ENCODE results near the gene CNGA4. TPM values are rescaled to one million over a fixed set of nuclear protein-coding genes. Genes with fewer than 3 reads are reported as not detected.

The CNGA4 gene
- total RNA-seq, 1 experiment from 2014 or later, result 0.27 TPM

DNA sequence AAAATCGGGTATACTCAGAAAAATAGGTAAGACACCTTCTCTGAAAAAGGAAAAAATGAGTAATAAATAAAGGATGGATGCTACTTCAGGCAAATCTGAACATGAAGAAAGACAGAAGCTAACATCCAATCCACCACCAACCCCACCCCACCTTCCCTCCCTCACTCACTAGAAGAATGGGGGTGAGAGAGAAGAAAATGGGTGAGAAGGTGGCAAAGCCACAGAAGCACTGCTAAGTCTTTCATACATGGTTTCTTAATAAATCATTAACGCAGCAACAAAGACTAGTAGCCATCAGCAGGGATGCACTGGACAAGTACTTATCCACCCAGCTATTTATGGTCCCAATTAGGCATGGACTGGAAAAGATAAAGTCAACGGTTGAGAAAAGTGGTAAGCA is 10.4 kb upstream of the CNGA4 start:
- no peaks in the 10 kb centered on the region for H3K9me3 ChIP-seq (ENCODE audit: control insufficient read depth in 1 of 2, insufficient read depth in 1 of 2, low read depth in 1 of 2, low read length in 2 of 2)
- ATAC-seq (no peak), DNase-seq (ENCODE audit: low read depth, low spot score) (no peak)
- POLR2A ChIA-PET, result no interaction called here
- RAD21 ChIA-PET (ENCODE audit: low non-redundant PET in 1 of 2, low total read pairs in 2 of 2, uncharacterized antibody in 2 of 2, unreplicated experiment in 2 of 2), result no interaction called here
- intact Hi-C loops (cut with micrococcal nuclease), result no loop called here
- peaks cover 87% of the 10 kb centered on the region for H3K79me2 ChIP-seq (ENCODE audit: insufficient read depth, low read length)
- H4K20me1 ChIP-seq (ENCODE audit: insufficient read depth), result no peaks in the 10 kb centered on the region
- CTCF ChIA-PET, result no interaction called here
- BruUV-seq (replicated peaks), result no TSS peak
- TF ChIP-seq, protein P1, sequence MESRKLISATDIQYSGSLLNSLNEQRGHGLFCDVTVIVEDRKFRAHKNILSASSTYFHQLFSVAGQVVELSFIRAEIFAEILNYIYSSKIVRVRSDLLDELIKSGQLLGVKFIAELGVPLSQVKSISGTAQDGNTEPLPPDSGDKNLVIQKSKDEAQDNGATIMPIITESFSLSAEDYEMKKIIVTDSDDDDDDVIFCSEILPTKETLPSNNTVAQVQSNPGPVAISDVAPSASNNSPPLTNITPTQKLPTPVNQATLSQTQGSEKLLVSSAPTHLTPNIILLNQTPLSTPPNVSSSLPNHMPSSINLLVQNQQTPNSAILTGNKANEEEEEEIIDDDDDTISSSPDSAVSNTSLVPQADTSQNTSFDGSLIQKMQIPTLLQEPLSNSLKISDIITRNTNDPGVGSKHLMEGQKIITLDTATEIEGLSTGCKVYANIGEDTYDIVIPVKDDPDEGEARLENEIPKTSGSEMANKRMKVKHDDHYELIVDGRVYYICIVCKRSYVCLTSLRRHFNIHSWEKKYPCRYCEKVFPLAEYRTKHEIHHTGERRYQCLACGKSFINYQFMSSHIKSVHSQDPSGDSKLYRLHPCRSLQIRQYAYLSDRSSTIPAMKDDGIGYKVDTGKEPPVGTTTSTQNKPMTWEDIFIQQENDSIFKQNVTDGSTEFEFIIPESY (IDR thresholded peaks at IDR 0.05; ENCODE audit: extremely low read depth, insufficient replicate concordance, low read length), result no peak
- TF ChIP-seq, protein P2, sequence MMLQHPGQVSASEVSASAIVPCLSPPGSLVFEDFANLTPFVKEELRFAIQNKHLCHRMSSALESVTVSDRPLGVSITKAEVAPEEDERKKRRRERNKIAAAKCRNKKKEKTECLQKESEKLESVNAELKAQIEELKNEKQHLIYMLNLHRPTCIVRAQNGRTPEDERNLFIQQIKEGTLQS (IDR thresholded peaks at IDR 0.05), result no peak
- no peak for TF ChIP-seq ZNF274 (IDR thresholded peaks at IDR 0.05; ENCODE audit: low read depth, low read length)
- H3K27ac ChIP-seq (ENCODE audit: low read depth, low read length), result no peak overlapping the region
- H2AFZ ChIP-seq (ENCODE audit: low read depth, low read length, poor library complexity, severe bottlenecking), result no peak overlapping the region
- no peaks in the 10 kb centered on the region for H3K27me3 ChIP-seq (ENCODE audit: insufficient read depth, low read length)
- H3K4me2 ChIP-seq (ENCODE audit: low read length), result no peak overlapping the region
- peaks cover 0 to 7% of the 10 kb centered on the region in 2 experiments; a peak in 2 of 4 replicates for H3K4me1 ChIP-seq (ENCODE audit: control insufficient read depth in 1 of 2, insufficient read depth in 2 of 2, low read length in 2 of 2)
- peaks cover 0 to 2% of the 10 kb centered on the region in 2 experiments; a peak in 1 of 4 replicates for H3K36me3 ChIP-seq (ENCODE audit: control insufficient read depth in 1 of 2, insufficient read depth in 2 of 2, low read length in 2 of 2)
- no peak overlapping the region for H3K9ac ChIP-seq (ENCODE audit: low read length)
- peaks cover 6% of the 10 kb centered on the region; the same call in 1 of the 2 replicates for H3K9me2 ChIP-seq (ENCODE audit: insufficient read depth)
- H3K4me3 ChIP-seq (replicated peaks in 1 of 2; ENCODE audit: low read depth in 1 of 2, low read length in 2 of 2), result no peak overlapping the region

DNA sequence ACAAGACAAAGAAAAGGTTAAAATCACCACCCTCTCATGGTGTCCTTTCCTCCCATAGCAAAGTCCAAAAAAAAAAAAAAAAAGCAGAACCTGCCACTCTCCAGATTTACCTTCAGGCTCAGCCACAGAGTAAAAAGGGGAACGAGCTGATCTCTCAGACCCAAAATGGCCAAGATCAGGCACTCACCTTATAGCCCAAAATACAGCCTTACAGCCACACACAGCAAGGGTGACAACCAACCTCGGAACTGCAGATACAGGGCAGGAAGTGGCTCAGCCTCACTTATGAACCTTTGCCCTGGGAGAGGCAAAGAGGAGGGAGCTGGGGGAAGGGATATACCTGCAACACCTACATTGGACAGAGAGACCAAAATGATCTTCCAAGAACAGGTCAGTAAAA is 9.0 kb upstream of the CNGA4 start:
- H3K4me3 ChIP-seq (replicated peaks in 1 of 2; ENCODE audit: low read depth in 1 of 2, low read length in 2 of 2), result no peak overlapping the region
- CTCF ChIA-PET, result no interaction called here
- DNase-seq (ENCODE audit: low read depth, low spot score) (no peak), ATAC-seq (no peak)
- H3K9me2 ChIP-seq (ENCODE audit: insufficient read depth), result peaks cover 6% of the 10 kb centered on the region; the same call in 1 of the 2 replicates
- H3K79me2 ChIP-seq (ENCODE audit: insufficient read depth, low read length), result peaks cover 90% of the 10 kb centered on the region
- POLR2A ChIA-PET, result no interaction called here
- no TSS peak for BruUV-seq (replicated peaks)
- RAD21 ChIA-PET (ENCODE audit: low non-redundant PET in 1 of 2, low total read pairs in 2 of 2, uncharacterized antibody in 2 of 2, unreplicated experiment in 2 of 2), result no interaction called here
- no peak overlapping the region for H3K9ac ChIP-seq (ENCODE audit: low read length)
- H3K4me2 ChIP-seq (ENCODE audit: low read length), result no peak overlapping the region
- intact Hi-C loops (cut with micrococcal nuclease), result no loop called here
- no peaks in the 10 kb centered on the region for H4K20me1 ChIP-seq (ENCODE audit: insufficient read depth)
- no peaks in the 10 kb centered on the region for H3K9me3 ChIP-seq (ENCODE audit: control insufficient read depth in 1 of 2, insufficient read depth in 1 of 2, low read depth in 1 of 2, low read length in 2 of 2)
- no peak overlapping the region for H2AFZ ChIP-seq (ENCODE audit: low read depth, low read length, poor library complexity, severe bottlenecking)
- H3K36me3 ChIP-seq (ENCODE audit: control insufficient read depth in 1 of 2, insufficient read depth in 2 of 2, low read length in 2 of 2), result no peaks in the 10 kb centered on the region
- H3K4me1 ChIP-seq (ENCODE audit: control insufficient read depth in 1 of 2, insufficient read depth in 2 of 2, low read length in 2 of 2), result peaks cover 0 to 11% of the 10 kb centered on the region in 2 experiments; a peak in 2 of 4 replicates
- no peaks in the 10 kb centered on the region for H3K27me3 ChIP-seq (ENCODE audit: insufficient read depth, low read length)
- no peak overlapping the region for H3K27ac ChIP-seq (ENCODE audit: low read depth, low read length)
- TF ChIP-seq, protein P3, sequence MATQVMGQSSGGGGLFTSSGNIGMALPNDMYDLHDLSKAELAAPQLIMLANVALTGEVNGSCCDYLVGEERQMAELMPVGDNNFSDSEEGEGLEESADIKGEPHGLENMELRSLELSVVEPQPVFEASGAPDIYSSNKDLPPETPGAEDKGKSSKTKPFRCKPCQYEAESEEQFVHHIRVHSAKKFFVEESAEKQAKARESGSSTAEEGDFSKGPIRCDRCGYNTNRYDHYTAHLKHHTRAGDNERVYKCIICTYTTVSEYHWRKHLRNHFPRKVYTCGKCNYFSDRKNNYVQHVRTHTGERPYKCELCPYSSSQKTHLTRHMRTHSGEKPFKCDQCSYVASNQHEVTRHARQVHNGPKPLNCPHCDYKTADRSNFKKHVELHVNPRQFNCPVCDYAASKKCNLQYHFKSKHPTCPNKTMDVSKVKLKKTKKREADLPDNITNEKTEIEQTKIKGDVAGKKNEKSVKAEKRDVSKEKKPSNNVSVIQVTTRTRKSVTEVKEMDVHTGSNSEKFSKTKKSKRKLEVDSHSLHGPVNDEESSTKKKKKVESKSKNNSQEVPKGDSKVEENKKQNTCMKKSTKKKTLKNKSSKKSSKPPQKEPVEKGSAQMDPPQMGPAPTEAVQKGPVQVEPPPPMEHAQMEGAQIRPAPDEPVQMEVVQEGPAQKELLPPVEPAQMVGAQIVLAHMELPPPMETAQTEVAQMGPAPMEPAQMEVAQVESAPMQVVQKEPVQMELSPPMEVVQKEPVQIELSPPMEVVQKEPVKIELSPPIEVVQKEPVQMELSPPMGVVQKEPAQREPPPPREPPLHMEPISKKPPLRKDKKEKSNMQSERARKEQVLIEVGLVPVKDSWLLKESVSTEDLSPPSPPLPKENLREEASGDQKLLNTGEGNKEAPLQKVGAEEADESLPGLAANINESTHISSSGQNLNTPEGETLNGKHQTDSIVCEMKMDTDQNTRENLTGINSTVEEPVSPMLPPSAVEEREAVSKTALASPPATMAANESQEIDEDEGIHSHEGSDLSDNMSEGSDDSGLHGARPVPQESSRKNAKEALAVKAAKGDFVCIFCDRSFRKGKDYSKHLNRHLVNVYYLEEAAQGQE (IDR thresholded peaks at IDR 0.05; ENCODE audit: low read depth), result no peak
- TF ChIP-seq RAD21 (IDR thresholded peaks at IDR 0.05; ENCODE audit: low read depth) (no peak), POLR2AphosphoS5 (IDR thresholded peaks at IDR 0.05; ENCODE audit: low read depth, low read length) (no peak), ZNF274 (IDR thresholded peaks at IDR 0.05; ENCODE audit: low read depth, low read length) (no peak), FOSL1 (IDR thresholded peaks at IDR 0.05; ENCODE audit: low read depth) (no peak), SP1 (IDR thresholded peaks at IDR 0.05; ENCODE audit: low read depth) (no peak), ZFX (IDR thresholded peaks at IDR 0.05) (no peak), EZH2phosphoT487 (IDR thresholded peaks at IDR 0.05; ENCODE audit: borderline replicate concordance) (no peak), ELF1 (IDR thresholded peaks at IDR 0.05; ENCODE audit: borderline replicate concordance, low read depth) (no peak), EGR1 (IDR thresholded peaks at IDR 0.05; ENCODE audit: low read depth) (no peak)
- TF ChIP-seq, protein P4, sequence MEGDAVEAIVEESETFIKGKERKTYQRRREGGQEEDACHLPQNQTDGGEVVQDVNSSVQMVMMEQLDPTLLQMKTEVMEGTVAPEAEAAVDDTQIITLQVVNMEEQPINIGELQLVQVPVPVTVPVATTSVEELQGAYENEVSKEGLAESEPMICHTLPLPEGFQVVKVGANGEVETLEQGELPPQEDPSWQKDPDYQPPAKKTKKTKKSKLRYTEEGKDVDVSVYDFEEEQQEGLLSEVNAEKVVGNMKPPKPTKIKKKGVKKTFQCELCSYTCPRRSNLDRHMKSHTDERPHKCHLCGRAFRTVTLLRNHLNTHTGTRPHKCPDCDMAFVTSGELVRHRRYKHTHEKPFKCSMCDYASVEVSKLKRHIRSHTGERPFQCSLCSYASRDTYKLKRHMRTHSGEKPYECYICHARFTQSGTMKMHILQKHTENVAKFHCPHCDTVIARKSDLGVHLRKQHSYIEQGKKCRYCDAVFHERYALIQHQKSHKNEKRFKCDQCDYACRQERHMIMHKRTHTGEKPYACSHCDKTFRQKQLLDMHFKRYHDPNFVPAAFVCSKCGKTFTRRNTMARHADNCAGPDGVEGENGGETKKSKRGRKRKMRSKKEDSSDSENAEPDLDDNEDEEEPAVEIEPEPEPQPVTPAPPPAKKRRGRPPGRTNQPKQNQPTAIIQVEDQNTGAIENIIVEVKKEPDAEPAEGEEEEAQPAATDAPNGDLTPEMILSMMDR (IDR thresholded peaks at IDR 0.05 in 2 of 3, conservative IDR thresholded peaks at IDR 0.05 in 1 of 3; ENCODE audit: borderline replicate concordance in 1 of 3, insufficient read depth in 1 of 3, low read depth in 2 of 3, low read length in 2 of 3), result no peak

All from HCT116 (cell line).